Osteoblast (primary cell): ENCODE data around the gene NAXD. TPM values are rescaled to one million over a fixed set of nuclear protein-coding genes. Genes with fewer than 3 reads are reported as not detected.

Experiments used
- DNase-seq: peaks from one replicate; pipeline ENCODE4 v3.0.0; 2011; ENCODE audit warnings: low spot score, mixed read lengths; ENCODE audit not compliant: insufficient read length; ENCODE audit errors: missing footprints
- H2AFZ ChIP-seq: 2 replicates; pipeline ENCODE4 v1.6.0; 2011; ENCODE audit warnings: mild to moderate bottlenecking, low read length
- H3K27ac ChIP-seq: 2 replicates; pipeline ENCODE4 v1.5.1; 2011; ENCODE audit warnings: mild to moderate bottlenecking, low read depth, low read length, moderate library complexity
- H3K27me3 ChIP-seq: 2 replicates; pipeline ENCODE4 v1.6.0; 2012; ENCODE audit warnings: mild to moderate bottlenecking, control low read depth, inconsistent platforms, low read length, moderate library complexity; ENCODE audit not compliant: insufficient read depth
- H3K36me3 ChIP-seq: 2 replicates; pipeline ENCODE4 v1.5.1; 2011; ENCODE audit warnings: mild to moderate bottlenecking, low read length, control low read depth, moderate library complexity; ENCODE audit not compliant: insufficient read depth
- H3K4me1 ChIP-seq: 2 replicates; pipeline ENCODE4 v1.5.1; 2011; ENCODE audit warnings: mild to moderate bottlenecking, low read length, control low read depth, moderate library complexity; ENCODE audit not compliant: insufficient read depth
- H3K4me2 ChIP-seq: 2 replicates; pipeline ENCODE4 v1.6.0; 2011; ENCODE audit warnings: mild to moderate bottlenecking, low read length; ENCODE audit not compliant: insufficient read depth
- H3K4me3 ChIP-seq: fragments of 200-600 bp; sonication (generic); 3 replicates; pipeline ENCODE4 v1.5.1; 2012; ENCODE audit warnings: mild to moderate bottlenecking, low read length, inconsistent platforms; ENCODE audit not compliant: insufficient read depth
- H3K79me2 ChIP-seq: 2 replicates; pipeline ENCODE4 v1.6.0; 2012; ENCODE audit warnings: mild to moderate bottlenecking, low read length, control low read depth, inconsistent platforms; ENCODE audit not compliant: insufficient read depth
- H3K9me3 ChIP-seq: 2 replicates; pipeline ENCODE4 v1.5.1; 2011; ENCODE audit warnings: low read depth, low read length, control low read depth
- H4K20me1 ChIP-seq: 2 replicates; pipeline ENCODE4 v1.6.0; 2012; ENCODE audit warnings: mild to moderate bottlenecking, low read length, control low read depth; ENCODE audit not compliant: insufficient read depth
- total RNA-seq: library from RNA; depleted of rRNA; stranded (reverse); fragments of >200 nt; gene quantifications from 2 replicates; pipeline ENCODE4 v1.2.3, GENCODE V29; 2012
- TF ChIP-seq, protein P1 (sequence below): IDR thresholded peaks from 2 replicates; pipeline ENCODE4 v1.5.1; 2011; ENCODE audit warnings: mild to moderate bottlenecking, low read depth, low read length, moderate library complexity; ENCODE audit errors: extremely low read depth

Gene NAXD
- total RNA-seq, 1 donor = 15.9 TPM

- peaks cover 19% of the 10 kb centered on the region for H4K20me1 ChIP-seq
- no peak overlapping the region for H2AFZ ChIP-seq
- no peaks in the 10 kb centered on the region for H3K27me3 ChIP-seq
- H3K79me2 ChIP-seq = peaks cover 6% of the 10 kb centered on the region
- no peak overlapping the region for H3K4me3 ChIP-seq
- DNase-seq = no peak
- TF ChIP-seq, protein P1, sequence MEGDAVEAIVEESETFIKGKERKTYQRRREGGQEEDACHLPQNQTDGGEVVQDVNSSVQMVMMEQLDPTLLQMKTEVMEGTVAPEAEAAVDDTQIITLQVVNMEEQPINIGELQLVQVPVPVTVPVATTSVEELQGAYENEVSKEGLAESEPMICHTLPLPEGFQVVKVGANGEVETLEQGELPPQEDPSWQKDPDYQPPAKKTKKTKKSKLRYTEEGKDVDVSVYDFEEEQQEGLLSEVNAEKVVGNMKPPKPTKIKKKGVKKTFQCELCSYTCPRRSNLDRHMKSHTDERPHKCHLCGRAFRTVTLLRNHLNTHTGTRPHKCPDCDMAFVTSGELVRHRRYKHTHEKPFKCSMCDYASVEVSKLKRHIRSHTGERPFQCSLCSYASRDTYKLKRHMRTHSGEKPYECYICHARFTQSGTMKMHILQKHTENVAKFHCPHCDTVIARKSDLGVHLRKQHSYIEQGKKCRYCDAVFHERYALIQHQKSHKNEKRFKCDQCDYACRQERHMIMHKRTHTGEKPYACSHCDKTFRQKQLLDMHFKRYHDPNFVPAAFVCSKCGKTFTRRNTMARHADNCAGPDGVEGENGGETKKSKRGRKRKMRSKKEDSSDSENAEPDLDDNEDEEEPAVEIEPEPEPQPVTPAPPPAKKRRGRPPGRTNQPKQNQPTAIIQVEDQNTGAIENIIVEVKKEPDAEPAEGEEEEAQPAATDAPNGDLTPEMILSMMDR = no peak
- H3K4me2 ChIP-seq = no peak overlapping the region
- H3K4me1 ChIP-seq = peaks cover 5% of the 10 kb centered on the region
- no peaks in the 10 kb centered on the region for H3K9me3 ChIP-seq
- H3K36me3 ChIP-seq = peaks cover 60% of the 10 kb centered on the region
- no peak overlapping the region for H3K27ac ChIP-seq
These were observed 26.0 kb downstream of the NAXD start for GRCh38 chr13:110641055-110642015.

DNA sequence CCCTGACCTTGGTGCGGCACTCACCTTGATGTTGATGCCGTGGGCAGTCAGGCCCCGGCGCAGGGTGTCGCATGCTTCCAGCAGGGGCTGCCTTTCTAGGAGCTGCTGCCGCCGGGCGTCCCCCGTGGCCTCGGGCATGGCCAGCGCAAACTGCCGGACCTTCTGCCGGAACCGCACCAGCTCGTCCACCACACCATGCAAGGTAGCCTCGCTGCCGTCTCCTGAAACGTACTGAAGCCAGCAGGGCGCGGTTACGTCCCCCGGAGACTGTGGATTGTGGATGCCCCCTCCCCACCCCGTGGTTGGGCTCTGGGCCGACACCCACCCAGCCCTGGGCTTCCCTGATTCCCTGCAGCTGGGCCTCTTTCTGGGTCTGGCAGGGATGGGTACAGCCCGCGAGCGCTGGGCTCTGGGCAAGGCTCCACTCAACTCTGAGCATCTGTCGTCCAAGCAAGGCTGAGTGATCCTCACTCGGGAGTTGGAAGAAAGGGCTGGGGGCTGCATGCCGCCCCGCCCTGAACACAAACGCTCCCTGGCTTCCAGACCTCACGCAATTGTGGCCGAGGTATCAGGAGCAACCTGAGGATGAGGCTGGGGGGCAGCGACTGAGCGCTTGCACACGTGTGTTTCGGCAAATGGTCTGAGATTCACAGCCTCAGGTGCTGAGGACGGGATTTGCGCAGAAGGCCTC is 27.1 kb downstream of the NAXD start:
- Histone ChIP-seq H3K79me2 (peaks cover 6% of the 10 kb centered on the region), H3K27me3 (no peaks in the 10 kb centered on the region), H4K20me1 (peaks cover 19% of the 10 kb centered on the region), H3K4me2 (no peak overlapping the region), H3K4me3 (no peak overlapping the region), H2AFZ (no peak overlapping the region), H3K9me3 (no peaks in the 10 kb centered on the region), H3K27ac (no peak overlapping the region), H3K4me1 (peaks cover 5% of the 10 kb centered on the region), H3K36me3 (peaks cover 49% of the 10 kb centered on the region)
- TF ChIP-seq, protein P1 = no peak
- DNase-seq = no peak

DNA sequence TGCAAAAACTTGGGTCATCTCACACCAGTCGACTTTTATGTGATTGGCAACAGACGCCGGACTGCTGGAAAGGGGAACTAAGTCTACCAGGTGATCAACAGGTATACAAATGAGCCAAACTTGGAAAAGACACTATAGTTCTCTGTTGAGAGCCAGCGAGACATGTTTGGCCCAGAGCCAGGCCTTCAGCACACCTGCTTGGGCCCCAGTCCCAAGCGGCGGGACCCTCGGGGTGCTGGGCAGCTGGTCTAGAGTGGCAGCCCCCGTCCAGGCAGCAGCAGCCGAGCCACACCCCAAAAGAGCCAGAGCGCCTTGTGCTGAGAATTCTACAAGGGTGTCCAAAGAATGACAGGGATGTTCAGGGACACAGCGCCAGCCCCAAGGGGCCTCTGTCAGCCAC is 28.0 kb downstream of the NAXD start:
- Histone ChIP-seq H3K4me1 (peaks cover 5% of the 10 kb centered on the region), H2AFZ (no peak overlapping the region), H3K36me3 (peaks cover 46% of the 10 kb centered on the region), H3K9me3 (no peaks in the 10 kb centered on the region), H3K27ac (no peak overlapping the region), H3K4me2 (no peak overlapping the region), H4K20me1 (peaks cover 19% of the 10 kb centered on the region), H3K27me3 (no peaks in the 10 kb centered on the region), H3K4me3 (no peak overlapping the region), H3K79me2 (peaks cover 3% of the 10 kb centered on the region)
- TF ChIP-seq, protein P1 = no peak
- DNase-seq = no peak
